ENCODE measurements around the gene AIP.

AIP gene

DNA sequence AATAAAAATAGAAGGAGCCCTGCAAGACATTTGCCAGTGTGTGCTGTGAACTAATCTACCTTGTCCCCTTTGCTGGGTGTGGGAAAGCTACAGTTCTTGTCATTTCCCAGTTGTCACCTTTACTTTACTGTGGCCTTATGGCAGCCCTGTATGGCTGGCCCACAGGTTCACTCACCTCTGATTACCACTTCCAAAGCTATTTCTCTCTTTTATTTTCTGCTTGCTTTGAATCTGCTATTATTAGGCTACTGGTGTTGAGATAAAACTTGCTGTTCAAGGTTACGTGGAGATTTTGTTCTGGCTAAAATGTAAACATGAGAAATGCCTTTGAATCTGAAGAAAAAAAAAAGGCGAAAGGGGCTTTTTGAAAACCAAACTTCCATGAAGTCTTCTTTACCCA is 50.1 kb downstream of the AIP start:
- DNase-seq (ENCODE audit: low read depth in 2 of 2): no peak

- no peak for DNase-seq (ENCODE audit: low read depth in 2 of 2)
Measured at GRCh38 chr11:67534070-67534679, 51.3 kb downstream of the AIP start.

GRCh38 chr11:67535561-67535960 is 52.7 kb downstream of the AIP start:
- no peak for DNase-seq (ENCODE audit: low read depth in 2 of 2)

DNA sequence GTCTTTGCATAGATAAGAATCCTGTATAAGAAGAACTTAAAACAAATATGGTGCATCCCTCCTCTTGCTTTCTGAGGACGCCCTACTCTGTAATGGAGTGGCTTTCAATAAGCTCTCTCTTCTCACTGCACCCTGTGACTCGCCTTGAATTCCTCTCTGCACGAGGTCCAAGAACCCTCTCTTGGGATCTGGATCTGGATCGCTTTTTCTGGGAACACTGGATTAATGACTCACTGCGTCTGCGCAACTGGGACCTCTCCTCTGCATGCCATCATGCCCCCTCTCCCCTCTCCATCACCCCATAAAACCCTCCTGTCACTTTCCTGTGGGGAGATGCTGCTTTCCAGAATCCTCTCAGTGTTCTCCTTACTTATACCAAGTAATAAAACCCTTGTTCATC is 55.5 kb downstream of the AIP start:
- no peak for DNase-seq (ENCODE audit: low read depth in 2 of 2)

- DNase-seq (ENCODE audit: low read depth in 2 of 2): no peak
Measured at GRCh38 chr11:67538823-67539505, 56.1 kb downstream of the AIP start.

- no peak for DNase-seq (ENCODE audit: low read depth in 2 of 2)
Measured at GRCh38 chr11:67539550-67539949, 56.7 kb downstream of the AIP start.

Data from stimulated activated CD8-positive, alpha-beta memory T cell treated with anti-CD3 and anti-CD28 coated beads, Interleukin-15, amount 100 ng/mL, for 4 hours (primary cell).